RWPE1 (cell line): ENCODE measurements around the gene NFILZ.
"Not testable (repeated sequence)": the region's sequence is repeated elsewhere in the genome, so short reads cannot be mapped to it uniquely, and the experiment has no call there.

ENCODE experiments used
- CTCF ChIA-PET: fragments of 350-600 bp; sonication (Branson Sonifier 250); formaldehyde crosslinking; extraction: SDS; loops from one replicate; lab custom pipeline; 2021; lab: Yijun Ruan, JAX
- POLR2A ChIA-PET: fragments of 400-600 bp; formaldehyde crosslinking; extraction: SDS; loops from one replicate; lab custom pipeline; 2020; ENCODE audit warnings: antibody characterized with exemption; ENCODE audit not compliant: low non-redundant PET; lab: Yijun Ruan, JAX
- DNase-seq: peaks from one replicate; pipeline ENCODE4 v3.0.0; 2012; ENCODE audit warnings: low spot score
- H3K27ac ChIP-seq: fragments of 450-650 bp; 2 replicates; pipeline ENCODE4 v1.5.1; 2017
- TF ChIP-seq, protein P1 (sequence below): fragments of 450-650 bp; conservative IDR thresholded peaks from 2 replicates; pipeline ENCODE4 v1.5.1; 2017; ENCODE audit warnings: low read depth, mild to moderate bottlenecking

Gene NFILZ

DNA sequence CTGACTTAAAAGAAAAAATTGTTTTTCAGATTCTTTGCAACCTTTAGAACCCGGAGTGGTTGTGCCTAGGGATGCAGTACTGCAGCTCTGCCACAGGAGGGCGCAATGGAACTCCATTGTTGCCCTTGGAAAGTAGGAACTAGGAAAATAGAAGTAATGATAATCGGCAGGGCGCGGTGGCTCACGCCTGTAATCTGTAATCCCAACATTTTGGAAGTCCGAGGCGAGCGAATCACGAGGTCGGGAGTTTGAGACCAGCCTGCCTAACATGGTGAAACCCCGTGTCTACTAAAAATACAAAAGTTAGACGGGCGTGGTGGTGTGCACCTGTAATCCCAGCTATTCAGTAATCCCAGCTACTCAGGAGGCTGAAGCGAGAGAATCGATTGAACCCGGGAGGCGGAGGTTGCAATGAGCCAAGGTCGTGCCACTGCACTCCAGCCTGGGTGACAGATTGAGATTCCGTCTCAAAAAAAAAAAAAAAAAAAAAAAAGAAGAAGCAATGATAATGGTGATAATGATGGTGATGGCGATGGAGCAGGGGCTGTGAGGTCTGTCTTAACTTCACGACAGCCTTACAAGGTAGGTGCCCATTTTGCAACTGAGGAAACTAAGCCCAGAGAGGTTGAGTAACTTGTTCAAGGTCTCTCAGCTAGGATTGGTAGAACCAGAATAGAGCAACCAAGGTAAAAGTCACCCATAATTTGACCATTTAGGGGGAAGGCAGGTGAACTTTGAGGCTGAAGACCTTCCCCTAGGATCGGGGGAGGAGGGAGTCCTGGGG is 14.4 kb upstream of the NFILZ start:
- DNase-seq = peak; percentile 55
- POLR2A ChIA-PET = no interaction called here
- no peak overlapping the region for H3K27ac ChIP-seq
- CTCF ChIA-PET = interaction anchor here (0.8 kb wide), 2 partner anchors 26 to 34 kb away, joined by 4 read pairs; no protein-coding TSS in a partner anchor
- TF ChIP-seq, protein P1, sequence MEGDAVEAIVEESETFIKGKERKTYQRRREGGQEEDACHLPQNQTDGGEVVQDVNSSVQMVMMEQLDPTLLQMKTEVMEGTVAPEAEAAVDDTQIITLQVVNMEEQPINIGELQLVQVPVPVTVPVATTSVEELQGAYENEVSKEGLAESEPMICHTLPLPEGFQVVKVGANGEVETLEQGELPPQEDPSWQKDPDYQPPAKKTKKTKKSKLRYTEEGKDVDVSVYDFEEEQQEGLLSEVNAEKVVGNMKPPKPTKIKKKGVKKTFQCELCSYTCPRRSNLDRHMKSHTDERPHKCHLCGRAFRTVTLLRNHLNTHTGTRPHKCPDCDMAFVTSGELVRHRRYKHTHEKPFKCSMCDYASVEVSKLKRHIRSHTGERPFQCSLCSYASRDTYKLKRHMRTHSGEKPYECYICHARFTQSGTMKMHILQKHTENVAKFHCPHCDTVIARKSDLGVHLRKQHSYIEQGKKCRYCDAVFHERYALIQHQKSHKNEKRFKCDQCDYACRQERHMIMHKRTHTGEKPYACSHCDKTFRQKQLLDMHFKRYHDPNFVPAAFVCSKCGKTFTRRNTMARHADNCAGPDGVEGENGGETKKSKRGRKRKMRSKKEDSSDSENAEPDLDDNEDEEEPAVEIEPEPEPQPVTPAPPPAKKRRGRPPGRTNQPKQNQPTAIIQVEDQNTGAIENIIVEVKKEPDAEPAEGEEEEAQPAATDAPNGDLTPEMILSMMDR = peak; percentile 75

DNA sequence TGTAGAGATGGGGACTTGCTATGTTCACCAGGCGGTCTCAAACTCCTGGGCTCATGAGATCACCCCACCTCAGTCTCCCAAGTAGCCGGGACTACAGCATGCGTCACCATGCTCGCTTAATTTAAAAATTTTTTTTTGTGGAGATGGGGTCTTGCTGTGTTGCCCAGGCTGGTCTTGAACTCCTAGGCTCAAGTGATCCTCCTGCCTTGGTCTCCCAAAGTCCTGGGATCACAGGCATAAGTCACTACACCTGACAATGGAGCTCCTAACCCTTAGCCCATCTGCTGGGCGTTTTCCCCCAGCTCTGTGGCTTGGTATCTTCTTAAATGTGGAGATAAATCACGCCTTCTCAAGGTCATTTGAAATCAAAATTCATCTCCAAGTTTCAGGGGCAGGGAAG is 13.6 kb upstream of the NFILZ start:
- TF ChIP-seq, protein P1 = no peak
- ChIA-PET POLR2A (interaction anchor here (0.6 kb wide), 1 partner anchor 1796 kb away, joined by 4 read pairs; no protein-coding TSS in a partner anchor), CTCF (interaction anchor here (0.7 kb wide), 1 partner anchor 77 kb away, joined by 3 read pairs; no protein-coding TSS in a partner anchor)
- no peak for DNase-seq
- no peak overlapping the region for H3K27ac ChIP-seq

DNA sequence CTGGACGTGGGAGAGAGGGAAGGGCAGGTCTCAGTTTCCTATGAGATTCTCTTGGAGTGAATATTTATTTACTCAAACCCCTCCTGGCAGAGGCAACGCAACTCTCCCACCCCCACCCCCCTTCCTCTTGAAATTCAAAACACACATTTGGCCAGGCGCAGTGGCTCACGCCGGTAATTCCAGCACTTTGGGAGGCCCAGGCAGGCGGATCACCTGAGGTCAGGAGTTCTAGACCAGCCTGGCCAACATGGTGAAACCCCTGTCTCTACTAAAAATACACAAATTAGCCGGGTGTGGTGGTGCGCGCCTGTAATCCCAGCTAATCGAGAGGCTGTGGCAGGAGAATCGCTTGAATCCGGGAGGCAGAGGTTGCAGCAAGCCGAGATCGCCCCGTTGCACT is 13.1 kb upstream of the NFILZ start:
- CTCF ChIA-PET = interaction anchor here (0.7 kb wide), 1 partner anchor 76 kb away, joined by 3 read pairs; no protein-coding TSS in a partner anchor
- POLR2A ChIA-PET = interaction anchor here (0.6 kb wide), 1 partner anchor 1796 kb away, joined by 4 read pairs; no protein-coding TSS in a partner anchor
- DNase-seq, H3K27ac ChIP-seq: not testable (repeated sequence)

DNA sequence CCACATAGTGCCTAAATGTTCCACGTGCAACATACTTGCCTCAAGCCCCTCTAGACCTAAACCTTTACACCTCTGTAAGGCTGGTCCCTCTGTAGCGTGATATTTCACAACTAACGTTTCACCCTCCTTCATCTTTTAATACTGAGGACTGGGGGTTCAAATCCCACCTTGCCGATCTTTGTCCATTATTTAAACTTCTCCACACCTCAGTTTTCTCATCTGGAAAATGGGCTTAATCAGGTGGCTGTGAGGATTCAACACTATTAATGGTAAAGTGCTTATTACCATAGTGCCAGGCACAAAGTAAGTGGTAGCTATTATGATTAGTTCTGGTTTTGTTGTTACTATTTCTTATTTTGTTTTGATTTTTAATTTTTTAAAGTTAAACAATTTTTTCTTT is 12.4 kb upstream of the NFILZ start:
- ChIA-PET CTCF (no interaction called here), POLR2A (no interaction called here)
- TF ChIP-seq, protein P1 = no peak
- no peak overlapping the region for H3K27ac ChIP-seq
- DNase-seq = no peak

DNA sequence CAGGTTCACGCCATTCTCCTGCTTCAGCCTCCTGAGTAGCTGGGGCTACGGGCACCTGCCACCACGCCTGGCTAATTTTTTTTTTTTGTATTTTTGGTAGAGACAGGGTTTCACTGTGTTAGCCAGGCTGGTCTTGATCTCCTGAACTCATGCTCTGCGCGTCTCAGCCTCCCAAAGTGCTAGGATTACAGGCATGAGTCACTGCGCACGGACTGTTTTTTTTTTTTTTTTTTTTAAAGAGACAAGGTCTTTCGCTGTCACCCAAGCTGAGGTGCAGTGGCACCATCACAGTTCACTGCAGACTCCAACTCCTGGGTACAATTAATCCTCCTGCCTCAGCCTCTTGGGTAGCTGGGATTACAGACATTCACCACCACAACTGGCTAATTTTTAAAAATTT is 11.7 kb upstream of the NFILZ start:
- CTCF ChIA-PET = interaction anchor here (0.6 kb wide), 1 partner anchor 35 kb away, joined by 7 read pairs; no protein-coding TSS in a partner anchor
- POLR2A ChIA-PET = no interaction called here
- no peak overlapping the region for H3K27ac ChIP-seq
- TF ChIP-seq, protein P1 = no peak
- no peak for DNase-seq

DNA sequence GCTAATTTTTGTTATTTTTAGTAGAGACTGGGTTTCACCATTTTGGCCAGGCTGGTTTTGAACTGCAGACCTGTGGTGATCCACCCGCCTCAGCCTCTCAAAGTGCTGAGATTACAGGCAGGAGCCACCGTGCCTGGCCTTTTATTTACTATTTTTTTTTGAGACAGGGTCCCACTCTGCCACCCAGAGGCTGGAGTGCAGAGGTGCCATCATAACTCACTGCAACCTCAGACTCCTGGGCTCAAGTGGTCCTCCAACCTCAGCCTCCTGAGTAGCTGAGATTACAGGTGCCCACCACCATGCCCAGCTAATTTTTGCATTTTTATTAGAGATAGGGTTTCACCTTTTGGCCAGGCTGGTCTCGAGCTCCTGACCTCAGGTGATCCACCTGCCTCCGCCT is 7.5 kb upstream of the NFILZ start:
- POLR2A ChIA-PET, H3K27ac ChIP-seq, DNase-seq, CTCF ChIA-PET: not testable (repeated sequence)

DNA sequence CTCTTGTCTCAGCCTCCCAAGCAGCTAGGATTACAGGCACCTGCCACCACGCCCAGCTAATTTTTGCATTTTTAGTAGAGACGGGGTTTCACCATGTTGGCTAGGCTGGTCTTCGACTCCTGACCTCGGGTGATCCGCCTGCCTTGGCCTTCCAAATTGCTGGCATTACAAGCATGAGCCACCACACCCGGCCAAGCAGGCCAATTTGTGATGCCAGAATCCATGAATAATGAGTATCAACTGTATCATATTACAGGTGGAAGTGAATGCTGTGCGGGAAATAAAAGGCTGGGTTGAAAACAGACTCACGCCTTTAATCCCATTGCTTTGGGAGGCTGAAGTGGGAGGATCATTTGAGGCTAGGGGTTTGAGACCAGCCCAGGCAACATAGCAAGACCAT is 3.6 kb upstream of the NFILZ start:
- ChIA-PET POLR2A (no interaction called here), CTCF (no interaction called here)
- DNase-seq = no peak
- TF ChIP-seq, protein P1 = no peak
- H3K27ac ChIP-seq = no peak overlapping the region
